GM18499 (cell line): ENCODE results near the gene ZCCHC3.
A peak's percentile ranks its signal among the peaks of the same experiment; 100 is the strongest.

ENCODE experiments used
- ATAC-seq: cut with Tn5 transposase; IDR thresholded peaks from one replicate; pipeline ENCODE4 v1.9.1; 2021; ENCODE audit warnings: moderate number of reproducible peaks; ENCODE audit not compliant: insufficient read depth, unreplicated experiment

ZCCHC3 gene

GRCh38 chr20:310645-311044 lies 13.3 kb downstream of the ZCCHC3 start:
- ATAC-seq, result no peak

- ATAC-seq, result no peak
These were observed 14.2 kb downstream of the ZCCHC3 start for GRCh38 chr20:311609-312008.

GRCh38 chr20:312067-312466 lies 14.7 kb downstream of the ZCCHC3 start:
- no peak for ATAC-seq

GRCh38 chr20:312866-313265 lies 15.5 kb downstream of the ZCCHC3 start:
- ATAC-seq, result no peak

- no peak for ATAC-seq
These were observed 16.0 kb downstream of the ZCCHC3 start for GRCh38 chr20:313402-313801.

GRCh38 chr20:313948-314347 lies 16.6 kb downstream of the ZCCHC3 start:
- no peak for ATAC-seq

GRCh38 chr20:316316-317068 lies 19.1 kb downstream of the ZCCHC3 start:
- ATAC-seq, result no peak

GRCh38 chr20:324177-325044 lies 27.0 kb downstream of the ZCCHC3 start:
- ATAC-seq, result no peak

GRCh38 chr20:325045-325888 lies 27.9 kb downstream of the ZCCHC3 start, which contains the start of gene SOX12:
Gene SOX12 (plus strand): TSS chr20:325552. CDS start chr20:325925, 373 bp downstream.
- ATAC-seq, result peak; percentile 49

- ATAC-seq, result no peak
These were observed 28.7 kb downstream of the ZCCHC3 start for GRCh38 chr20:325889-326644.

- ATAC-seq, result no peak
These were observed 29.3 kb downstream of the ZCCHC3 start for GRCh38 chr20:326645-327185.

- no peak for ATAC-seq
These were observed 30.0 kb downstream of the ZCCHC3 start for GRCh38 chr20:327186-328026.

- no peak for ATAC-seq
These were observed 30.9 kb downstream of the ZCCHC3 start for GRCh38 chr20:328027-328974.

GRCh38 chr20:328975-329695 lies 31.8 kb downstream of the ZCCHC3 start:
- ATAC-seq, result no peak

- ATAC-seq, result no peak
These were observed 32.5 kb downstream of the ZCCHC3 start for GRCh38 chr20:329851-330232.

- peak; percentile 40 for ATAC-seq
These were observed 33.1 kb downstream of the ZCCHC3 start for GRCh38 chr20:330233-331149.
